ENCODE data around the gene RFLNA.

Gene RFLNA

DNA sequence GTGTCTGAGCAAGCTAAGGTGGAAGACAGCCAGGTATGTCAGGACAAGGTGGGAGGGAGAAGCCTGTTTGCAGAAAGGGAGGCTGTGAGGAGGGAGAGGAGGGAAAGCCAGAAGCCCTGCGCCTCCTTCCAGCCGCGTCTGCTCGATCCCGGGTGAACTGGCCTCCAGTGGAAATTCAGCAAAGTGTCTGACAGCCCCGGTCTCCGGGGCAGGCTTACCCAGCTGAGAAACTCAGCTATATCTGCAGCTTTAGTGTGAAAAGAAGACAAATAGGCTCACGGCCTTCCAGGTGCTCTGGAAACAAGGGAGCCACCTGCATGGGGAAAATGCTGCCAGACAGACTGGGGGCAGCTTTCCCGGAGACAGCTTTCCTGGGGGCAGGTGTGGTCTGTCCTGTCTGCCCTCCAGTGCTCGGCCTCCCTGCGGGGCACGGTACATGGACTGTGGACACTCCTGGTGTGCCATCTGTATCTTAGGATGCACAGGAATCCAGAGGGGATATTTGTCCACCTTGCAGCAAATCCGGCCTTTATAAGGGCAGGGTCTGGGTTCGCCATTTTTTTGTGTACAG lies 6.3 kb downstream of the RFLNA start:
- H3K27ac ChIP-seq, result no peak overlapping the region

GRCh38 chr12:124302241-124302806 lies 7.4 kb downstream of the RFLNA start:
- no peak overlapping the region for H3K27ac ChIP-seq
- no peak overlapping the region for H3K4me3 ChIP-seq

More for the DNA sequence above, 6.3 kb downstream of the RFLNA start:
- H3K4me3 ChIP-seq, result no peak overlapping the region

- Histone ChIP-seq H3K4me3 (no peak overlapping the region), H3K27ac (no peak overlapping the region)
Measured at GRCh38 chr12:124302807-124303578, 8.1 kb downstream of the RFLNA start.

DNA sequence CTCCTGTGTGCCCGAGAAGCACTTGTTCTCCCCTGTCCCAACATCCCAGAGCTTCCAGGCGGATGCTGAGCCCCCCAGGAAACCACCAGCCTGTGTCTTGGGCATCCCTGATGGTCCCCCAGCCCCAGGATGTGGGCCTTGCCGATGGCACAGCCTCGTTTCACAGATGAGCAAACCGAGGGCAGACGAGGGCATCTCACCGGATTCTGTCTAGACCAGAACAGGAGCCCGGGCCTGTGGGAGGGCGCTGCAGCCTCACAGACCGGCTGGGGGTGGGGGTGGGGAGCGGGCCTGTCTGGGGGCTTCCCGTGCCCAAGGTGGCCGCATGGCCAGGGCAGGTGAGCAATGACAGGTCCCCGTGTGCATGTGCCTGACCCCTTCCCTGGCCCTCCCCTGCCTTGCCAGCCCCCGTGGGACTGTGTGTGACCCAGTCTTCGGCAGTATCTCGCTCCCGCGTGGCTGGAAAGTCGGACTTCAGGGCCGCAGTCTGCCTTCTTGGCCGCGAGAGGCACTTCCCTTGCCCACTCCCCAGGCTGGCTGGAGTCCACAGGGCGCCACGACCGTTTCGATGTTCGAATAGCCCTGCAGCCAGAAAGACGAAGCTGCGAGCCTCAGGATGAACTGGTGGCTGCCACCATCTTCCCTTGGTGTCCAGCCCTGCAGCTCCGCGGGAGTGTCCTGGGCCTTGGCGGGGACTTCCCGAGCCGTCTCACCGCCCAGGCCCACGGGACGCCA lies 8.9 kb downstream of the RFLNA start:
- no peak overlapping the region for H3K27ac ChIP-seq
- no peak overlapping the region for H3K4me3 ChIP-seq

GRCh38 chr12:124304314-124304790 lies 9.5 kb downstream of the RFLNA start:
- no peak overlapping the region for H3K4me3 ChIP-seq
- H3K27ac ChIP-seq, result no peak overlapping the region

GRCh38 chr12:124305136-124305535 lies 10.2 kb downstream of the RFLNA start:
- H3K4me3 ChIP-seq, result no peak overlapping the region
- no peak overlapping the region for H3K27ac ChIP-seq

DNA sequence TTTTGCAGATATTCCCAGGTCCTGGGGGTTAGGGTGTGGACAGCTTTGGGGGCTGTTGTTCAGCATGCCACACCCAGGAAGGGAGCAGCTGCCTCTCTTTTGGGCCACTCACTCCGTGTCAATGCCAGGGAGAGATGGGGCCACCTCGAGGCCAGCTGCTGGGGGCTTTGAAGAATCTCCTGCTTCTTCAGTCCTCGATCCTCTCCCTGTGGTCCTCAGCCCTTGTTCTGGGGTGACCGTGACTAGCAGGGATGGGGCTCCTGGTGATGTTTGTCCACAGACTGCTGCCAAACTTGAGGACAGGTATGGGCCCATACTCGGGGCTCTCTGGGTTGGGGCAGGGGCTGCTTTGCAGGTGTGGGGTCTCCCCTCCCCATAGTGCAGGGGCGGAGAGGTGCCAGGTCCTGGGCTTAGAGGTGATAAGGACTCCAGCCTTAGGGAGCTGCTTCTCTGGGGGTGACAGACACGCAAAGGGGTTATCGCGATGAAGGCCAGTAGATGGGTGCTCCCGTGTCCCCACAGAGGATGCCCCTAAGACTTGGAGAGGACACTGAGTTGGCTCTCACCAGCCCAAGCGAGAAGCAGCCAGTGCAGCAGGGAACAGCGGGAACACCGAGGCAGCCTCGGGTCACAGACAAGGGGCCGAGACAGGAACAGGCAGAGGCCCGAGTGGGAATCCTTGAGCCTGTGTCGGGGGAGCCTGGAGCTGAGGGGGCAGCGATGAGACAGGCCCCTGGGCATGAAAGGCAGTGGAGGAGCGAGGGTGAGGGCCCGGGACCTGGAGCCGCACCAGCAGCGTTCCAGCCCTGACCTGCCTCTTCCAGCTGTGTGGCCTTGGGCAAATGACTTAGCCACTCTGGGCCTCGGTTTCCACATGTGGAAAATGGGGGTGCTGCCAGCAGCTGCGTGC lies 11.1 kb downstream of the RFLNA start:
- no peak overlapping the region for H3K4me3 ChIP-seq
- H3K27ac ChIP-seq, result no peak overlapping the region

DNA sequence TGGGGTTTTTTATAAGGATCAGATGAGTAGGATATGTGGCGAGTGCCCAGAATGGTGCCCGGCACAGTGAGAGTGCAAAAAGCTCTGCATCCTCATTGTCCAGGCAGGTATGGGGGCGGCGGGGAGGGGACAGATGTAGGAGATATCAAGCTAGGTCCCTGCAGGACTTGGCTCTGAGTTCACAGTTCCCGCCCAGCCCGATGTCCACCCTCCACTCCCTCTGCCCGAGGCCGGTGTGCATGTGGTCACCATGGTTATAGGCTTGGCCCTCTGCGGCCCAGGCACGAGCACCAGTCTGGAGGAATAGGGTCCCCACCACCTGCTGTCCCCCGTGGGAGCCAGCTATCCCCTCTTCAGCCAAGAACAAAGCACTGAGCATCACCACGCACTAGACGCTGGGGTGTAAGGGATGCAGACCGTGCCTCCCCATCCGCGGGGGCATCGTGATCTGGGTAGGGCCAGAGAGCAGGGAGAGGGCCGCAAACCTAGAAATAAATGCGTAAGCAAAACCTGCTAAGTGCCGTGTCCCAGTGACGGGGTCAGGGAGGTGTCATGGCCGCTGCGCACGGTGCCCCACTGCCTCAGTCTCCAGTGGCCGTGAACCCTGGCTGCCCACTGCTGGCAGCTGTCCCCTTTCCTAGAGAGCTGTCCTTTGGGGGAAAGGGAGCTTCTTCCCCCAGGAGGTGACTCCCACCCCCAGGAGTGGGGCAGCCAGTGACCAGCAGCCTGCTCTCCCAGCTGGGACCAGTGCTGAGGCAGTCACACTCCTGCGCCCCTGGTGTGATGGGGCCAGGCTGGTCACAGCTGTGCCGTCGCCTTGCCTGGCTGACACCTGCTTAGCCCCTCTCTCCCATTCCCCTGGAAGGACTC lies 12.0 kb downstream of the RFLNA start:
- Histone ChIP-seq H3K27ac (no peak overlapping the region), H3K4me3 (no peak overlapping the region)

DNA sequence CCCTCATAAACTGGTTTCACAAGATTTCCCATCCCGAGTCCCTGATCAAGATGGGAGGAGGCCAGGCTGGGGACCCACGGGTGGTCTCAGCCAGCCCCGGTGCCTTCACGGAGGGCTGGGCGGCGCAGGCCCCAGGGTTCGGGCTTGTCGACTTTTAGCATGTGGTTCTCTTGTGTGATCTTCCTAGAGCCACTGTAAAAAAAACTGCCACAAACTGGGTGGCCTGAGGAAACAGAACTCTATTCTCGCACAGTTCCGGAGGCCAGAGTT lies 12.6 kb downstream of the RFLNA start:
- H3K4me3 ChIP-seq, result no peak overlapping the region

GRCh38 chr12:124308741-124309140 lies 13.8 kb downstream of the RFLNA start:
- H3K27ac ChIP-seq, result no peak overlapping the region
- no peak overlapping the region for H3K4me3 ChIP-seq

More for the DNA sequence above, 12.6 kb downstream of the RFLNA start:
- no peak overlapping the region for H3K27ac ChIP-seq

GRCh38 chr12:124309231-124309630 lies 14.3 kb downstream of the RFLNA start:
- no peak overlapping the region for H3K27ac ChIP-seq
- no peak overlapping the region for H3K4me3 ChIP-seq

GRCh38 chr12:124309744-124310143 lies 14.9 kb downstream of the RFLNA start:
- no peak overlapping the region for H3K27ac ChIP-seq
- no peak overlapping the region for H3K4me3 ChIP-seq

DNA sequence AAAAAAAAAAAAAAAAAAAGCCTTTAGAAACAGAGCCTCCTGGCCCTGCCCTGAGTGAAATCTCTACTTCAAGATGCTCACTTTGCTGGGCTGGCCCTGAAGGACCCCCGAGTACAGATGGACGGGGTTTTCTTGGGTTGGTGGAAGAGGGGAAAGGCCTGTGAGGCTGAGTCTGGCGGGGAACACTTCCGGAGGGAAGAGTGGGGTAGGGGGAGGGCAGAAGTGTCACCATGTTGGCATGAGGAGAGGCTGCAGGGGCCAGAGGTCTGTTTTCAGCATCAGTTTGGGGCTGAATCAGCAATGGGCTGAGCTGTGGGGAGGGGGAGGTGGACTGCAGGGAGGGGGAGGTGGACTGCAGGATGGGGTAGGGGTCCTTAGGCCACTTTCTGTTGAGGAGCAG lies 15.3 kb downstream of the RFLNA start:
- H3K27ac ChIP-seq, result no peak overlapping the region
- no peak overlapping the region for H3K4me3 ChIP-seq

GRCh38 chr12:124310785-124311184 lies 15.9 kb downstream of the RFLNA start:
- Histone ChIP-seq H3K4me3 (no peak overlapping the region), H3K27ac (no peak overlapping the region)

GRCh38 chr12:124311292-124312109 lies 16.6 kb downstream of the RFLNA start:
- H3K4me3 ChIP-seq, result no peak overlapping the region
- H3K27ac ChIP-seq, result no peak overlapping the region

DNA sequence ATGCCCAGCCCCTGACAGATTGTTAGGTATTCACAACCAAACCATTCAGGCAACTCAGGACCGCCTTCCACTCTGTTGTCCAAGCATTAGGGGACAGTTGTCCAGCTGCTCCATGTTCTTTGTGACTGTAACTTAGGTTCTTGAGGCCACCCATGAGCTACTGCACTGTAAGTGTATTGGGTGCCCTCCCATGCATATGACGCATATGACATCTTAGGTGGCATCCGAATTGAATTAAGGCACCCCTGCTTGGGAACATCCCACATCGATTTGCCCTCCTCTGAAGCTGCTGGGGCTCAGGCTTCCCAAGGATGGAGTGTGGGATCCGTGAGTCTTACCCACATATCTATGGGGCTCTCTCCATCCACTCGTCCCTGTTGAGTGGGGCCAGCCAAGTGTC lies 17.7 kb downstream of the RFLNA start:
- no peak overlapping the region for H3K4me3 ChIP-seq
- no peak overlapping the region for H3K27ac ChIP-seq

DNA sequence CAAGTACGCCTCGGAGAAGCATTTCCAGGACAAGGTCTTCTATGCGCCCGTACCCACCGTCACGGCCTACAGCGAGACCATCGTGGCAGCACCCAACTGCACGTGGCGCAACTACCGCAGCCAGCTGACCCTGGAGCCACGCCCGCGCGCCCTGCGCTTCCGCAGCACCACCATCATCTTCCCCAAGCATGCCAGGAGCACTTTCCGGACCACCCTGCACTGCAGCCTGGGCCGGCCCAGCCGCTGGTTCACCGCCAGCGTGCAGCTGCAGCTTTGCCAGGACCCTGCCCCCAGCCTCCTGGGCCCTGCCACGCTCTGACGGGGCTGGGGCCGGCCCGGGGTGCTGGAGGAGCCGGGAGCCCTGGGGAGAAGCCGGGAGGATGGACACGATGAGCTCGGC lies 19.3 kb downstream of the RFLNA start:
- Histone ChIP-seq H3K27ac (no peak overlapping the region), H3K4me3 (no peak overlapping the region)

DNA sequence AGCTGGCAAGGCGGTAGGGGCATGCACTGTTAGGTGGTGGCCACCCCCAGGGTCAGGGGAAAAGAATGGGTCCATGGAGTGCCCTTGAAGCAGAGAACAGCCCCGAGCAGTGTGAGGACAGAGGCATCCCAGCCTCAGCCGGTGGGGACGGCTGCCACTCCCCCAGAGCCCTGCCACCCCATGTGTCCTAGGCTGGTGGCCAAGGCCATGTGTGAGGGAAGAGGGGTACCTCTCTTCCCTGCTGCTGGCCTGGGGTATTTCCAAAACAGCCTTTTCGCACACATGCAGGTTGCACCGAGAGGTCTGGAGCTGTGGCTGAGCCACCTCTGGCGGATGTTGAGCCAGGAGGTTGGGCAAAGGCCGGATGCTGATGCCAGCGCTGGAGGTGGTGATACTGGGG lies 19.9 kb downstream of the RFLNA start:
- H3K27ac ChIP-seq, result no peak overlapping the region
- H3K4me3 ChIP-seq, result no peak overlapping the region

Data from skin epidermis (tissue), 12 donors.